Measurements from ENCODE around the gene KLK11.

Gene KLK11

DNA sequence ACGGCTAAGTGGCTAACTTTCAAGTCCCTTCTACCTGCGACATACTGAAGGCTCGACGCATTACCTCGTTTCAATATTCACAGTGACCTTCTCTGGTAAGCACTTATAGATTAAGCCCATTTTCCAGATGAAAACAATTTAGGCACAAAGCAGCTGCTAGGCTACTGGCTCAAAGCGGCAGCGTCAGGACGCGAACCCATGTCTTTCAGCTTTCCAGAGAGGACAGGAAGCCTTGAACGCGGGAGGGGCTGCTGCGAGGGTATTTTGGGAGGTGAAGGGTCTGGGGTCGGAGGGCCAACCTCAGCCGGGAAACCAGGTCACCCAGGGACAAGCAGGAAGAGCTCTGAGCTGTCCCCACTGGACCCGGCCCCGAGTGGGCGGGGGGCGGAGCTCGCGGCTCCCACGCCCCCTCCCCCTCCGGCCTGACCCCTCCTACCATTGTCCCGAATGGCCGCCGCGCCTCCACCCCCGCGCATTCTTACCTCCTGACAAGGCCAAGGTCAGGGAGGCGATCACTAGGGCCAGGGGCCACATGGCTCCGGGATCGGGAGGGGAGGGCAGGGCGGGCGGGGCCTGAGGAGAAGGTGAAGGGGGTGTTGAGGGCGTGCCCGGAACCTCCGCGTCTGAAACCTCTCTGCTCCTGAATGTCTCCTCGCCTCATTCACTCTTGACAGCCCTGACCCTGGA, 38.3 kb upstream of the KLK11 start, which contains the start of gene KLK13:
KLK13 (minus strand) TSS at position 559 of the 687 bp plus-strand sequence; CDS start at position 534, 25 bp downstream.
- Histone ChIP-seq H3K4me3 (peak within 1 kb of the TSS; percentile 60), H3K27ac (no peak within 1 kb of the TSS)
- DNase-seq (ENCODE audit: low spot score): no peak
- TF ChIP-seq, protein P1, sequence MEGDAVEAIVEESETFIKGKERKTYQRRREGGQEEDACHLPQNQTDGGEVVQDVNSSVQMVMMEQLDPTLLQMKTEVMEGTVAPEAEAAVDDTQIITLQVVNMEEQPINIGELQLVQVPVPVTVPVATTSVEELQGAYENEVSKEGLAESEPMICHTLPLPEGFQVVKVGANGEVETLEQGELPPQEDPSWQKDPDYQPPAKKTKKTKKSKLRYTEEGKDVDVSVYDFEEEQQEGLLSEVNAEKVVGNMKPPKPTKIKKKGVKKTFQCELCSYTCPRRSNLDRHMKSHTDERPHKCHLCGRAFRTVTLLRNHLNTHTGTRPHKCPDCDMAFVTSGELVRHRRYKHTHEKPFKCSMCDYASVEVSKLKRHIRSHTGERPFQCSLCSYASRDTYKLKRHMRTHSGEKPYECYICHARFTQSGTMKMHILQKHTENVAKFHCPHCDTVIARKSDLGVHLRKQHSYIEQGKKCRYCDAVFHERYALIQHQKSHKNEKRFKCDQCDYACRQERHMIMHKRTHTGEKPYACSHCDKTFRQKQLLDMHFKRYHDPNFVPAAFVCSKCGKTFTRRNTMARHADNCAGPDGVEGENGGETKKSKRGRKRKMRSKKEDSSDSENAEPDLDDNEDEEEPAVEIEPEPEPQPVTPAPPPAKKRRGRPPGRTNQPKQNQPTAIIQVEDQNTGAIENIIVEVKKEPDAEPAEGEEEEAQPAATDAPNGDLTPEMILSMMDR (IDR thresholded peaks at IDR 0.05): no peak

DNA sequence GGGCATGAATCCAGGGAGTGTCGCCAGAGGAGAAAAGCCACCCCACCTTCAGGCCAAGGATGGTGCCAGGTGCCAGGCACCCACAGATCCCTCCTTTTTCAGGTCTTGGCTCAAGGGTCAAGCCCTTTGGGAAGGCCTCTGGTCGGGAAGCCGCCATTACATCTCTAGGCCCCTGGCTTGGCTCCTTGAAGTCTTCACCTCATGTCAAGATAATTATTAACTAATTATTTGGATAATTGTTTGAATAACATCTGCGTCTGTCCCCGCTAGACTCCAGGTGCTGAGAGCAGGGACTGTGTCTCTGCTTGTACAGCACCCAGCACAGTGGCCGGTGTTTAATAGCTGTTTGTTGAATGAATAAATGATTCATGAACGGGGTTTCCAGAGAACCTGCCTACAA, 37.2 kb upstream of the KLK11 start:
- H3K4me3 ChIP-seq: no peak overlapping the region
- TF ChIP-seq, protein P1 (IDR thresholded peaks at IDR 0.05): no peak
- H3K27ac ChIP-seq: no peak overlapping the region
- DNase-seq (ENCODE audit: low spot score): no peak

DNA sequence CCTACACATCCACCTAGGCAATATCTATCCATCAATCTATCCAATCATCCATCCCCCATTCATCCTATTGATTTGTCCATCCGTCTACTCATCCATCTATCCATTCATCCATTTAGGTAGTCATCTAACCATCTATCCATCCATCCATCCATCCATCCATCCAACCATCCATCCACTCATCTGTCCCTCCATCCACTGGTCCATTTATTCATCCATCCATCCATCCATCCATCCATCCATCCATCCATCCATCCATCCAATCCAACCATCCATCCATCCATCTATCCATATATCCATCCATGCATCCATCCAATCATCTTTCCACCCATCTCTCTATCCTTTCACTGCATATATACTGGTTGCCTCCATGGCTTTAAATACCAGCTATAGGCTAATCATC, 34.6 kb upstream of the KLK11 start:
- H3K27ac ChIP-seq: no peak overlapping the region
- TF ChIP-seq, protein P1 (IDR thresholded peaks at IDR 0.05): no peak
- H3K4me3 ChIP-seq: no peak overlapping the region
- DNase-seq (ENCODE audit: low spot score): no peak

DNA sequence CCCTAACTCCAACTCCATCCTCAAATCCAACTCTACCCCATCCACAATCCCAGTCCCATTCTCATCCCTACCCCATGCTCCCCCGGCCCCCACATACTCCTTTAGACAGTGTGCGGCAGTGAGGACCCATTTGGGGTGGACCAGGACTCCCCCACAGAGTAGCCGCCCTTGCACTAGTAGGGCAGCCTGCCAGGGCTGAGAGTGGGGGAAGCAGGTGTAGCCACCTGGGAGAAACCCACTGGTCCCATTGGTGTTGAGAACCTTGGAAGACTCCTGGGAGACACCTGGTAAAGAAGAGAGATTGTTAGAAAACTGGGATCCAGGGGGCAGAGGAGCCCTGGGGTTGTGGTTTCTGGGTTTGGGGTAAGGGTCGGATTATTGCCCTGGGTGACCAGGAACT, 33.9 kb upstream of the KLK11 start:
- TF ChIP-seq, protein P1 (IDR thresholded peaks at IDR 0.05): no peak

DNA sequence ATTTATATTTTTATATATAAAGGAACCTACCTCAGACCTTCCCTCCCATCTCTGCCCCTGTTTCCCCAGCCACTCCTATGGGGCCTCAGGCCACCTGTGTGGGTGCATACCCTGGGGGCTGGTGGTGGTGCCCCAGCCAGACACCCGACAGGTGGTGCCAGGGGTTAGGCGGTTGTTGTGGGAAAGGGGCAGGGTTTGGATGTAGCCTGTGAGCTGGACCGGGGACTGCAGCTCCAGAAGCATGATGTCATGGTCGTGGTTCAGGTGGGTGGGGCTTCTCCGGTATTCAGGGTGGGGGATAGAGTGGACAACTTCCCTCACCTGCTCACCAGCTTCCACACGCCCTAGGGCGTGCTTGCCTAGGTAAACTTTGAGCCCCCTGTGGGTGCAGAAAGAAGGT, 33.3 kb upstream of the KLK11 start:
- TF ChIP-seq, protein P1 (IDR thresholded peaks at IDR 0.05): no peak
- Histone ChIP-seq H3K27ac (no peak overlapping the region), H3K4me3 (no peak overlapping the region)
- no peak for DNase-seq (ENCODE audit: low spot score)

More for the DNA sequence above, 33.9 kb upstream of the KLK11 start:
- Histone ChIP-seq H3K4me3 (no peak overlapping the region), H3K27ac (no peak overlapping the region)
- no peak for DNase-seq (ENCODE audit: low spot score)

DNA sequence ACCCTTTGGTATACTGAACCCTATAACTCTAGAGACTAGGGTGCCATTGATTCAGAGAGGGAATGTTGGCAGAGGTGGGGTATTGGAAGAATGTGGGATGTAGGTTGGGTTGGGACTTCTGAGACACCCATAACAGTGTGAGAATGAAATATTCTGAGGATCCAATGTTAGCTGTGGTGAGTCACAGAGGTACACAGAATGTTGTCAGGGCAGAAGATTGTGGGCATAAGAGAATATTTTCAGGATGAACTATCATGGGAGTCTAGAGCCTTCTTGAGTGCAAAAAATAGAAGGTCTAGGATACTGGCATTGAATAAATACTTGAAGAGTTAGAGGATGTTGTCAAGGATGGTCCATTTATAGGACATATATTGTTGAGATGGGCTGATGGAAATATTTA, 29.4 kb upstream of the KLK11 start:
- TF ChIP-seq, protein P1 (IDR thresholded peaks at IDR 0.05): no peak
- no peak overlapping the region for H3K4me3 ChIP-seq

DNA sequence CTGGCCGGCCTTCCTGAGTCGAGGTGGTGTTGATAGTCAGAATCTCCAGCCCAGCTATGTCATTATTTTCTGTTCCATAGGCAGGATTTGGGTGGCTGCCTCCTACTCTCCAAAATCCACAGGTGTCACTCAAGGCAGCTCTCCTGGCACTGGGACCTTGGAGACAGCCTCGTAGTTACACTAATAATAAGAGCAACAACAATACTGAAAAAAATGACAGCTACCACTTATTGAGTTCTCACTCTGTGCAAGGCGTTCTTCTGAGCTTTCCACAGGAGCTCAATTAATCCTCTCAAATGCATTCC, 20.6 kb upstream of the KLK11 start:
- TF ChIP-seq, protein P1 (IDR thresholded peaks at IDR 0.05): no peak
- no peak overlapping the region for H3K4me3 ChIP-seq
- DNase-seq (ENCODE audit: low spot score): no peak
- H3K27ac ChIP-seq: no peak overlapping the region

More for the DNA sequence above, 29.4 kb upstream of the KLK11 start:
- no peak for DNase-seq (ENCODE audit: low spot score)
- no peak overlapping the region for H3K27ac ChIP-seq

Data from coronary artery (tissue), 2 donors.